Activated naive CD8-positive, alpha-beta T cell (primary cell): ENCODE data around the gene CTPS1.

ENCODE experiments used
- H3K27ac Mint-ChIP-seq: one replicate; pipeline ENCODE4 v1.8.0; 2021; ENCODE audit warnings: mixed read lengths
- H3K27me3 Mint-ChIP-seq: one replicate; pipeline ENCODE4 v1.8.0; 2021; ENCODE audit warnings: mixed read lengths
- H3K36me3 Mint-ChIP-seq: one replicate; pipeline ENCODE4 v1.8.0; 2021; ENCODE audit warnings: mixed read lengths
- H3K4me1 Mint-ChIP-seq: one replicate; pipeline ENCODE4 v1.8.0; 2021; ENCODE audit warnings: low read depth, mixed read lengths
- H3K4me3 Mint-ChIP-seq: one replicate; pipeline ENCODE4 v1.8.0; 2021; ENCODE audit warnings: mild to moderate bottlenecking, mixed read lengths
- H3K9me3 Mint-ChIP-seq: one replicate; pipeline ENCODE4 v1.8.0; 2021; ENCODE audit warnings: low read depth, mixed read lengths

CTPS1 gene

GRCh38 chr1:40979241-40980067, at the start of gene CTPS1:
Gene CTPS1 (plus strand): TSS chr1:40979696. CDS start chr1:40983291, 3,595 bp downstream.
- H3K36me3 Mint-ChIP-seq, result peaks cover 22% of the 10 kb centered on the region
- H3K27ac Mint-ChIP-seq, result peak within 1 kb of the TSS; percentile 99
- H3K27me3 Mint-ChIP-seq, result no peaks in the 10 kb centered on the region
- no peaks in the 10 kb centered on the region for H3K9me3 Mint-ChIP-seq
- H3K4me1 Mint-ChIP-seq, result peaks cover 39% of the 10 kb centered on the region
- H3K4me3 Mint-ChIP-seq, result peak within 1 kb of the TSS; percentile 98

- no peaks in the 10 kb centered on the region for H3K27me3 Mint-ChIP-seq
- H3K27ac Mint-ChIP-seq, result no peak overlapping the region
- H3K36me3 Mint-ChIP-seq, result no peaks in the 10 kb centered on the region
- H3K4me1 Mint-ChIP-seq, result no peaks in the 10 kb centered on the region
- no peak overlapping the region for H3K4me3 Mint-ChIP-seq
- no peaks in the 10 kb centered on the region for H3K9me3 Mint-ChIP-seq
Observed at GRCh38 chr1:40930174-40930964, 49.1 kb upstream of the CTPS1 start.

GRCh38 chr1:40931601-40932000, 47.9 kb upstream of the CTPS1 start:
- Mint-ChIP-seq H3K27ac (no peak overlapping the region), H3K36me3 (no peaks in the 10 kb centered on the region), H3K4me1 (no peaks in the 10 kb centered on the region), H3K27me3 (no peaks in the 10 kb centered on the region), H3K4me3 (no peak overlapping the region), H3K9me3 (no peaks in the 10 kb centered on the region)

GRCh38 chr1:40932006-40932405, 47.5 kb upstream of the CTPS1 start:
- Mint-ChIP-seq H3K36me3 (no peaks in the 10 kb centered on the region), H3K4me3 (no peak overlapping the region), H3K27me3 (no peaks in the 10 kb centered on the region), H3K4me1 (no peaks in the 10 kb centered on the region), H3K9me3 (no peaks in the 10 kb centered on the region), H3K27ac (no peak overlapping the region)

- Mint-ChIP-seq H3K4me3 (no peak overlapping the region), H3K36me3 (no peaks in the 10 kb centered on the region), H3K27me3 (no peaks in the 10 kb centered on the region), H3K9me3 (no peaks in the 10 kb centered on the region), H3K27ac (no peak overlapping the region), H3K4me1 (no peaks in the 10 kb centered on the region)
Observed at GRCh38 chr1:40936931-40937339, 42.6 kb upstream of the CTPS1 start.

GRCh38 chr1:40938393-40938792, 41.1 kb upstream of the CTPS1 start:
- no peaks in the 10 kb centered on the region for H3K4me1 Mint-ChIP-seq
- H3K36me3 Mint-ChIP-seq, result no peaks in the 10 kb centered on the region
- no peak overlapping the region for H3K4me3 Mint-ChIP-seq
- H3K9me3 Mint-ChIP-seq, result no peaks in the 10 kb centered on the region
- no peak overlapping the region for H3K27ac Mint-ChIP-seq
- no peaks in the 10 kb centered on the region for H3K27me3 Mint-ChIP-seq

GRCh38 chr1:40939320-40940059, 40.0 kb upstream of the CTPS1 start:
- Mint-ChIP-seq H3K27ac (no peak overlapping the region), H3K4me3 (no peak overlapping the region), H3K36me3 (no peaks in the 10 kb centered on the region), H3K27me3 (no peaks in the 10 kb centered on the region), H3K9me3 (no peaks in the 10 kb centered on the region), H3K4me1 (no peaks in the 10 kb centered on the region)

- no peak overlapping the region for H3K4me3 Mint-ChIP-seq
- no peak overlapping the region for H3K27ac Mint-ChIP-seq
- H3K27me3 Mint-ChIP-seq, result peaks cover 7% of the 10 kb centered on the region
- peaks cover 5% of the 10 kb centered on the region for H3K9me3 Mint-ChIP-seq
- no peaks in the 10 kb centered on the region for H3K4me1 Mint-ChIP-seq
- H3K36me3 Mint-ChIP-seq, result peaks cover 3% of the 10 kb centered on the region
Observed at GRCh38 chr1:40944326-40944725, 35.2 kb upstream of the CTPS1 start.

- peaks cover 7% of the 10 kb centered on the region for H3K27me3 Mint-ChIP-seq
- H3K36me3 Mint-ChIP-seq, result peaks cover 3% of the 10 kb centered on the region
- H3K27ac Mint-ChIP-seq, result no peak overlapping the region
- no peak overlapping the region for H3K4me3 Mint-ChIP-seq
- H3K9me3 Mint-ChIP-seq, result peaks cover 5% of the 10 kb centered on the region
- H3K4me1 Mint-ChIP-seq, result no peaks in the 10 kb centered on the region
Observed at GRCh38 chr1:40944841-40945430, 34.6 kb upstream of the CTPS1 start.

GRCh38 chr1:40945491-40945973, 34.0 kb upstream of the CTPS1 start:
- Mint-ChIP-seq H3K27ac (no peak overlapping the region), H3K36me3 (peaks cover 3% of the 10 kb centered on the region), H3K27me3 (peaks cover 7% of the 10 kb centered on the region), H3K9me3 (peaks cover 5% of the 10 kb centered on the region), H3K4me3 (no peak overlapping the region), H3K4me1 (no peaks in the 10 kb centered on the region)

GRCh38 chr1:40948741-40949443, 30.6 kb upstream of the CTPS1 start:
- peaks cover 5% of the 10 kb centered on the region for H3K9me3 Mint-ChIP-seq
- H3K27ac Mint-ChIP-seq, result no peak overlapping the region
- H3K36me3 Mint-ChIP-seq, result peaks cover 3% of the 10 kb centered on the region
- peaks cover 7% of the 10 kb centered on the region for H3K27me3 Mint-ChIP-seq
- no peak overlapping the region for H3K4me3 Mint-ChIP-seq
- H3K4me1 Mint-ChIP-seq, result no peaks in the 10 kb centered on the region

- peaks cover 11% of the 10 kb centered on the region for H3K27me3 Mint-ChIP-seq
- H3K9me3 Mint-ChIP-seq, result peaks cover 5% of the 10 kb centered on the region
- peaks cover 3% of the 10 kb centered on the region for H3K36me3 Mint-ChIP-seq
- H3K27ac Mint-ChIP-seq, result no peak overlapping the region
- H3K4me3 Mint-ChIP-seq, result no peak overlapping the region
- no peaks in the 10 kb centered on the region for H3K4me1 Mint-ChIP-seq
Observed at GRCh38 chr1:40949563-40949962, 29.9 kb upstream of the CTPS1 start.

- H3K4me3 Mint-ChIP-seq, result no peak overlapping the region
- H3K27ac Mint-ChIP-seq, result no peak overlapping the region
- H3K4me1 Mint-ChIP-seq, result no peaks in the 10 kb centered on the region
- H3K36me3 Mint-ChIP-seq, result no peaks in the 10 kb centered on the region
- no peaks in the 10 kb centered on the region for H3K9me3 Mint-ChIP-seq
- peaks cover 12% of the 10 kb centered on the region for H3K27me3 Mint-ChIP-seq
Observed at GRCh38 chr1:40951943-40952743, 27.4 kb upstream of the CTPS1 start.
